Measurements from ENCODE around the gene LRRC46. TPM values are rescaled to one million over a fixed set of nuclear protein-coding genes. Genes with fewer than 3 reads are reported as not detected.
A peak's percentile ranks its signal among the peaks of the same experiment; 100 is the strongest.

Gene LRRC46
- total and polyA plus RNA-seq, 9 of the 15 experiments (the other 6 are each of a cell fraction or from before 2014, with no cell fraction given) = 0.39 to 1.4 (median 0.53) TPM; not detected in 1

DNA sequence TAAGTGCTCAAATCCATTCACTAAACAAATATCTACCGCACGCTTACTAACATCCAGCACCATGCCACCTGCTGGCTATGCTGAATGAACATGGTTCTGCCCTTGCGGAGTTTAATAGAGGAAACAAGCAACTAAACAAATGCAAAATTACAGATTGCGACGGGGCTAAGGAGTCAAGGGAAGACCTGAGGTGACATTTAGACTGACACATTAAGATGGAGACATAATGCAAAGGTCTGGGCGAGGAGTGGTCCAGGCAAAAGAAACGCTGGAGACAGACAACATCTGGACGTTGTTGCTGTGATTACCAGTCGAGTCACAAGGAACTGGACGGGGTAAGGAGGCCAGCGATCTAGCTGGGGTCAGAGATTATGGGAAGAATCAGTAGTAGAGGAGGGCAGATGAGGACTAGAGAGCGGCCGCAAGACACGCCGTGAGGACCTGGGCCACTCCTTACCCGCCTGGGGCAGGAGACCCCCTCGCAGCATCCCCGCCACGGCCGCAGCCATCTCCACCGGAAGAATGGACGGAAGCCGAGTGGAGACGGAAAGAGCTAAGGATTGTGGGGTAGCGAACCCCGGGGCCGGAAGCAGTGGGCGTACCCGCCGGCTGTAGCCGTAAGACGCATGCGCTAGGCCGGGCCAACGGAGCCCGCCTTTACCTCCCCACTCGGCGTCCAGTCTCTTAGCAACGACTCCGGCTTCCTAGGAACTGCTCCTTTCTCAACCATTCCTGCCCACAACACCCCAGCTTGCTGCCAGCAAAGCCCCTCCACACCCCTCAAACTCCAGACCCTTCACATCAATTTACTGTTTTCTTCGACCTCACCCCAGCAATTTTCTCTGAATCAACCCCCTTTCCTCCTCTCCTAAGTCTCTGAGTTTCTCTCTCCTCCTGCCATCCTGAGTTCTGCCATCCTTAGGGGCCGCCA, at the start of gene LRRC46, which contains the start of gene MRPL10 (continued):
- TF ChIP-seq, protein P1, sequence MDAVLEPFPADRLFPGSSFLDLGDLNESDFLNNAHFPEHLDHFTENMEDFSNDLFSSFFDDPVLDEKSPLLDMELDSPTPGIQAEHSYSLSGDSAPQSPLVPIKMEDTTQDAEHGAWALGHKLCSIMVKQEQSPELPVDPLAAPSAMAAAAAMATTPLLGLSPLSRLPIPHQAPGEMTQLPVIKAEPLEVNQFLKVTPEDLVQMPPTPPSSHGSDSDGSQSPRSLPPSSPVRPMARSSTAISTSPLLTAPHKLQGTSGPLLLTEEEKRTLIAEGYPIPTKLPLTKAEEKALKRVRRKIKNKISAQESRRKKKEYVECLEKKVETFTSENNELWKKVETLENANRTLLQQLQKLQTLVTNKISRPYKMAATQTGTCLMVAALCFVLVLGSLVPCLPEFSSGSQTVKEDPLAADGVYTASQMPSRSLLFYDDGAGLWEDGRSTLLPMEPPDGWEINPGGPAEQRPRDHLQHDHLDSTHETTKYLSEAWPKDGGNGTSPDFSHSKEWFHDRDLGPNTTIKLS (IDR thresholded peaks at IDR 0.05; ENCODE audit: borderline replicate concordance, low read depth) = peak; percentile 44; the same call in 1 of the 2 replicates
- TF ChIP-seq, protein P2, sequence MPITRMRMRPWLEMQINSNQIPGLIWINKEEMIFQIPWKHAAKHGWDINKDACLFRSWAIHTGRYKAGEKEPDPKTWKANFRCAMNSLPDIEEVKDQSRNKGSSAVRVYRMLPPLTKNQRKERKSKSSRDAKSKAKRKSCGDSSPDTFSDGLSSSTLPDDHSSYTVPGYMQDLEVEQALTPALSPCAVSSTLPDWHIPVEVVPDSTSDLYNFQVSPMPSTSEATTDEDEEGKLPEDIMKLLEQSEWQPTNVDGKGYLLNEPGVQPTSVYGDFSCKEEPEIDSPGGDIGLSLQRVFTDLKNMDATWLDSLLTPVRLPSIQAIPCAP (CRISPR knock-in tag; IDR thresholded peaks at IDR 0.05; ENCODE audit: borderline replicate concordance) = no peak
- no peak for TF ChIP-seq NFYB (IDR thresholded peaks at IDR 0.05; ENCODE audit: extremely low read depth, insufficient read length)
- TF ChIP-seq ZNF778 (CRISPR knock-in tag; IDR thresholded peaks at IDR 0.05) = no peak
- no peak for TF ChIP-seq SREBF1 (IDR thresholded peaks at IDR 0.05; ENCODE audit: borderline replicate concordance, low read depth, low read length)
- no peak for TF ChIP-seq ZNF444 (CRISPR knock-in tag; IDR thresholded peaks at IDR 0.05)
- no peak for TF ChIP-seq SETDB1 (IDR thresholded peaks at IDR 0.05; ENCODE audit: low read length)
- no peak for TF ChIP-seq SMARCC2 (IDR thresholded peaks at IDR 0.05; ENCODE audit: low read depth)
- no peak for TF ChIP-seq RHOXF2B (CRISPR knock-in tag; conservative IDR thresholded peaks at IDR 0.05)
- no peak for TF ChIP-seq MTA2 (IDR thresholded peaks at IDR 0.05; ENCODE audit: low read depth)
- no peak for TF ChIP-seq CBX5 (IDR thresholded peaks at IDR 0.05; ENCODE audit: borderline replicate concordance, low read depth)
- TF ChIP-seq, protein P3, sequence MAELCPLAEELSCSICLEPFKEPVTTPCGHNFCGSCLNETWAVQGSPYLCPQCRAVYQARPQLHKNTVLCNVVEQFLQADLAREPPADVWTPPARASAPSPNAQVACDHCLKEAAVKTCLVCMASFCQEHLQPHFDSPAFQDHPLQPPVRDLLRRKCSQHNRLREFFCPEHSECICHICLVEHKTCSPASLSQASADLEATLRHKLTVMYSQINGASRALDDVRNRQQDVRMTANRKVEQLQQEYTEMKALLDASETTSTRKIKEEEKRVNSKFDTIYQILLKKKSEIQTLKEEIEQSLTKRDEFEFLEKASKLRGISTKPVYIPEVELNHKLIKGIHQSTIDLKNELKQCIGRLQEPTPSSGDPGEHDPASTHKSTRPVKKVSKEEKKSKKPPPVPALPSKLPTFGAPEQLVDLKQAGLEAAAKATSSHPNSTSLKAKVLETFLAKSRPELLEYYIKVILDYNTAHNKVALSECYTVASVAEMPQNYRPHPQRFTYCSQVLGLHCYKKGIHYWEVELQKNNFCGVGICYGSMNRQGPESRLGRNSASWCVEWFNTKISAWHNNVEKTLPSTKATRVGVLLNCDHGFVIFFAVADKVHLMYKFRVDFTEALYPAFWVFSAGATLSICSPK (IDR thresholded peaks at IDR 0.05; ENCODE audit: borderline replicate concordance) = no peak
- TF ChIP-seq, protein P4, sequence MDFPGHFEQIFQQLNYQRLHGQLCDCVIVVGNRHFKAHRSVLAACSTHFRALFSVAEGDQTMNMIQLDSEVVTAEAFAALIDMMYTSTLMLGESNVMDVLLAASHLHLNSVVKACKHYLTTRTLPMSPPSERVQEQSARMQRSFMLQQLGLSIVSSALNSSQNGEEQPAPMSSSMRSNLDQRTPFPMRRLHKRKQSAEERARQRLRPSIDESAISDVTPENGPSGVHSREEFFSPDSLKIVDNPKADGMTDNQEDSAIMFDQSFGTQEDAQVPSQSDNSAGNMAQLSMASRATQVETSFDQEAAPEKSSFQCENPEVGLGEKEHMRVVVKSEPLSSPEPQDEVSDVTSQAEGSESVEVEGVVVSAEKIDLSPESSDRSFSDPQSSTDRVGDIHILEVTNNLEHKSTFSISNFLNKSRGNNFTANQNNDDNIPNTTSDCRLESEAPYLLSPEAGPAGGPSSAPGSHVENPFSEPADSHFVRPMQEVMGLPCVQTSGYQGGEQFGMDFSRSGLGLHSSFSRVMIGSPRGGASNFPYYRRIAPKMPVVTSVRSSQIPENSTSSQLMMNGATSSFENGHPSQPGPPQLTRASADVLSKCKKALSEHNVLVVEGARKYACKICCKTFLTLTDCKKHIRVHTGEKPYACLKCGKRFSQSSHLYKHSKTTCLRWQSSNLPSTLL (IDR thresholded peaks at IDR 0.05) = no peak
- TF ChIP-seq SAFB2 (IDR thresholded peaks at IDR 0.05; ENCODE audit: borderline replicate concordance, low read depth, low read length, severe bottlenecking) = no peak
- no peak for TF ChIP-seq ZNF23 (CRISPR knock-in tag; IDR thresholded peaks at IDR 0.05)
- TF ChIP-seq ZNF12 (CRISPR knock-in tag; IDR thresholded peaks at IDR 0.05) = no peak
- TF ChIP-seq, protein P5, sequence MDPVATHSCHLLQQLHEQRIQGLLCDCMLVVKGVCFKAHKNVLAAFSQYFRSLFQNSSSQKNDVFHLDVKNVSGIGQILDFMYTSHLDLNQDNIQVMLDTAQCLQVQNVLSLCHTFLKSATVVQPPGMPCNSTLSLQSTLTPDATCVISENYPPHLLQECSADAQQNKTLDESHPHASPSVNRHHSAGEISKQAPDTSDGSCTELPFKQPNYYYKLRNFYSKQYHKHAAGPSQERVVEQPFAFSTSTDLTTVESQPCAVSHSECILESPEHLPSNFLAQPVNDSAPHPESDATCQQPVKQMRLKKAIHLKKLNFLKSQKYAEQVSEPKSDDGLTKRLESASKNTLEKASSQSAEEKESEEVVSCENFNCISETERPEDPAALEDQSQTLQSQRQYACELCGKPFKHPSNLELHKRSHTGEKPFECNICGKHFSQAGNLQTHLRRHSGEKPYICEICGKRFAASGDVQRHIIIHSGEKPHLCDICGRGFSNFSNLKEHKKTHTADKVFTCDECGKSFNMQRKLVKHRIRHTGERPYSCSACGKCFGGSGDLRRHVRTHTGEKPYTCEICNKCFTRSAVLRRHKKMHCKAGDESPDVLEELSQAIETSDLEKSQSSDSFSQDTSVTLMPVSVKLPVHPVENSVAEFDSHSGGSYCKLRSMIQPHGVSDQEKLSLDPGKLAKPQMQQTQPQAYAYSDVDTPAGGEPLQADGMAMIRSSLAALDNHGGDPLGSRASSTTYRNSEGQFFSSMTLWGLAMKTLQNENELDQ (CRISPR knock-in tag; IDR thresholded peaks at IDR 0.05; ENCODE audit: borderline replicate concordance) = peak; percentile 49; the same call in 1 of the 2 replicates
